Erythroblast (primary cell): Measurements from ENCODE around the gene ACP1.

Experiments
- DNase-seq, 2 experiments: peaks; one replicate each; lab custom pipeline; 2025; lab: John Stamatoyannopoulos, UW
- GATA1 ChIP-seq: IDR thresholded peaks from 2 replicates; pipeline ENCODE4 v1.6.1; 2011; ENCODE audit warnings: low read depth, mild to moderate bottlenecking, control low read depth, low read length, moderate library complexity
- POLR2A ChIP-seq: IDR thresholded peaks from 2 replicates; pipeline ENCODE4 v1.6.1; 2011; ENCODE audit warnings: mild to moderate bottlenecking, low read length

The ACP1 gene

DNA sequence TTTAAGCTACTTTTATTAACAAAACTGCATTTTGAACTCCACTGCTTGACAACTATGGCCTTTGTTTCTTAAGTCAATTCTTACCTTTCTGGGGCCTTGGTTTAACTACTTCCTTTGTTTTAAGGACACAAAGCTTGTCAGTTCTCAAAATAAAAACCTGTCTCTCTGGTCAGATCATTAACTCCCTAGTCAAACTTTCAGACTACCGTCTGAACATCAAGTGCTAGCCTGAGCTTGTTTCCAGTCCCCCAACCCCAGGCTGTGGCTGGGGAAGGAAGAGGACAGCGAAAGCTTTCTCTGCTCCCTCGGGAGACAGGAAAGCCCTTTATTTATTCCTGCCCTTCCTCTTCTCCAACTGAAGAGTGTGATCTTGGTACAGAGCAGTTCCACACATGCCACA, 2.6 kb upstream of the ACP1 start:
- TF ChIP-seq GATA1 (no peak), POLR2A (no peak)
- DNase-seq = no peak

DNA sequence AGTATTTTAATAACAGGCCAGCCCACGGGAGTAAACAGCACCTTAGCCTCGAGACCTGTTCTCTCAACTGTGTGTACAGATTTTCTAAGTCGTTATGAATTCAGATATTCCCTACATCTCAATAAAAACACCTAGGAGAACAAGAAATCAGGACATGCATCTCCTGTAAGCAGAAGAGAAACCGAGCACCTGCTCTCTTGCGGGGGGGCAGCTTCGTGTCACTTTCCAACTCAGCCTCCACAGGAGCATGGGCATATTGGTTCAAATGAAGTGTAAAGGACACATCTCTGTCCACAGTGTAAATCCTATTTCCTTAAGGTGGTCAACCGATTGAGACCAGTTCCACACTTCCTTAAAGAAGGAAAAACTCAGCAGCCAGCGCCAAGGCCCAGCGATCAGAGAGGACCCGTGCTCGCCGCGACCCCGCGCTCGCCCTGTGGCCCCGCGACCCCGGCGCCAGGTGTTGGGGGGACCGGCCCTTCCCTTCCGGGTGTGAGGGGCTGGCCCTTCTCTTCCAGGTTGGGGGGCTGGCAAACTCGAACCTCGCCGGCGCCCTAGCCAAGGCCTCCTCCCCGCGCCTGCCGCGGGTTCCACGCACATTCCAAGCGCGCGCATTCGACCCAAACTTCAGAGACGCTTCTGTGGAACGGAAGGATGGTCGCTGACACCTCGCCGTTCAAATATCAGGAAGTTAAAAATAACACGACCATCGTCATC, 1.6 kb upstream of the ACP1 start:
- TF ChIP-seq POLR2A = no peak
- TF ChIP-seq GATA1 = no peak
- DNase-seq = no peak

DNA sequence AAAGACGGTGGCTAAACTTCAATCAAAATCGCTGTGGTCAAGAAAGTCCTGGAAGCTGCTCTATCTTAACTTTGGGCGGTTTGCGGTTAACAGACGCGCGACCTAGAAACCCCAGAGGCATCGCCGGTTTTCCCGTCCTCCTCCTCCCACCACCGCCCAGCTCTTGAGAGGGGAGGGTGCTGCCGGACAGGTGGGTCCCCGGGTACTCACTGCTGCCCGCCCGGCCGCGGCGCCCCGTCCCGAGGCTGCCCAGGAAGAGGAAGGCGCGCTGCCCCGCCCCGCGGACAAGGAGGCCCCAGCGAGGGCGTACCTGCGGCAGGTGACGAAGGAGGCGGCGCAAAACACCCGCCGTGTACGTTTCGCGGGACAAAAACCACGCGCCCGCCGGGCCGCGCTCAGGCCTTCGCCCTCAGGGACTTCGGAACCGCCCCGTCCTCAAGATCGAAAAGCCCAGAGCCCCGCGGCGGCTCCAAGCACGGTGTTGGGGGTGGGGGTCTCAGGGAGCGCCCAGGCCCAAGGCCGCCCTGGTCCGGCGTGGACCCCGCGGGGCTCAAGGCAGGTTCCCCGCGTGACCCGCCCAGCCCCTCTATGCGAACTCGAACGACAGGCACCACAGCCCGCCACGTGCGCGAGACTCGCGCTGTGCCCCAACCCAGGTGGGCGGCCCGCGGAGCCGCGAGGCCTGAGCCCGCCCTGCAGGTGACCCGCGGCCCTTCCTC, 814 bp upstream of the ACP1 start, which contains the start of gene SH3YL1:
Gene SH3YL1 (minus strand): TSS at position 259 of the 719 bp plus-strand sequence. CDS start 48 bp downstream, at position 211.
- no peak for TF ChIP-seq GATA1
- no peak for TF ChIP-seq POLR2A
- DNase-seq = peak; percentile 59

DNA sequence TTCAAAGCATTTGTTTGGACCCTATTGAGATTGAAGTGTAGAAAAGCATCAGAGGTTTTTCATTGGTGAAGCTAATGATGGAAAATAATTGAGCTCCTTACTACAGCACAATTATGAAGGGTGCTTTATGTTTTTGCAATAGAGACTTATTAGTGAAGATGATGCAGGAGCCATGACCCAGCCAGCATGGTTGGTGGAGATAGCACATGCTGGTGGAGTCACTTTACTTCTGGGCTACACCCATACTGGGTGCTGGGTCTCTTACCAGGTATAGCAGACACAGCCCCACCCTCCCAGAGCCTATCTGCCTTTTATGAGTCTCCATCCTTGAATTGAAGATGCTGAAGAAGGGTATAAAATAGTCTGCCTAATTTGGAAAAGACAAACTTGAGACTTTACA, 3.6 kb downstream of the ACP1 start:
- TF ChIP-seq GATA1 (no peak), POLR2A (no peak)

DNA sequence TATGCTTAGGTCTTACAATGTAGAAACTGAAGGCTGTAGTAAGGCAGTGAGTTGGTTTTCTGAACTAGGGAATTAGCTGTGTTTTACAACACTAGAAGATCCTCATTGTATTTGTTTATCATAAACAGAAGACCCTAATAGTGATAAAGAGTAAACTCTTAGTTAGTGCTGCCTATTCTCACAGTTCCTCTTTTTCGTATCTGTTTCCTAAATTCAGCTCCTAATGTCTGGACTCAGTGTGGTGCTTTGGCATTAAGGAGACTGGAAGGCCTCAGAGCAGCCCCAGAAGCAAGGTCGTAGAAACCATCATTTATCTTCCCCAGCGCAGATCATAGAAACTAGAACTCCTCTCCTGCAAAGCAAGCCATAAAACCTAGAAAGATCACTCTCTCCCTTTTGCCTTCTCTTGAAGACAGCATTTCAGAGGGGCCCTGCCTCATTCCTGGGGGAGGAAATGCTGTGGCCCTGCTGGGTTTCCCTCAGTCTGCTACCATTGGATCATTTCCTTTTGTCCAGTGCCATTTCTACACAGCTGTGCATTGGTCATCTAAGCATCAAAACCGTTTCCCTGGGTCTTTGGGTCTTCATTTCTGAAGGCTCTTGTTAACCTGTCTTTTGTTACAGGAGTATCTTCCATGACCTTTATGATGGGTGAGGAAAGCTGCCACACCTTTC, 4.7 kb downstream of the ACP1 start:
- TF ChIP-seq GATA1 (no peak), POLR2A (no peak)
- DNase-seq = no peak

More for the DNA sequence above, 3.6 kb downstream of the ACP1 start:
- DNase-seq = peak; percentile 81 to 83

DNA sequence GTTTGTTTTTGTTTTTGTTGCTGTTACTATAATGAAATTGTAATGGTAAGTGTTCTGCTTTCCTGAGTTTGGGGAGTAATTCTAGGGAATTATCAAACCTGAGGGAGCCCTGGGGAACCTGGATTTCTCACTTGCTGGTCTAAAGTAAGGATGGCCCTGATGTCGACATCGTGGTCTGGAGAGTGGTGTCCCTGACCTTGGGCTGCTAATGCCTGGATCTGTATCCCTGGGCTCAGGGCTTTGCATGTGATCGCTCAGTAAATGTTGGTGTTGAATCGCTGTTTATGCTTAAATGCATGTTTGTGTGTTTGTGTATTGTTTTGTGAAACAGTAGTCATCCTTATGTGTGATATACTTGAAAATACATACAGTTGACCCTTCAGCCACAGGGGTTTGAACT, 6.1 kb downstream of the ACP1 start:
- TF ChIP-seq POLR2A (no peak), GATA1 (no peak)
- DNase-seq = no peak

DNA sequence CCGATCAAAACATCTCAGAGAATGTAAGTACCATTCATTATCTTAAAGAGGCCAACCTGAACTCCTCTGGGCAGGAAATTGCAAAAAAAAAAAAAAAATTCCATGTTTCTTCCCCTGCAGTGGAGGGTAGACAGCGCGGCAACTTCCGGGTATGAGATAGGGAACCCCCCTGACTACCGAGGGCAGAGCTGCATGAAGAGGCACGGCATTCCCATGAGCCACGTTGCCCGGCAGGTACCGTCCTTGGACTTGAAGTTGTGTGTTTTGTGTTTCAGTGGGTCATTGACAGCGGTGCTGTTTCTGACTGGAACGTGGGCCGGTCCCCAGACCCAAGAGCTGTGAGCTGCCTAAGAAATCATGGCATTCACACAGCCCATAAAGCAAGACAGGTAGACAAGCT, 7.2 kb downstream of the ACP1 start:
- no peak for DNase-seq
- TF ChIP-seq POLR2A (no peak), GATA1 (no peak)

DNA sequence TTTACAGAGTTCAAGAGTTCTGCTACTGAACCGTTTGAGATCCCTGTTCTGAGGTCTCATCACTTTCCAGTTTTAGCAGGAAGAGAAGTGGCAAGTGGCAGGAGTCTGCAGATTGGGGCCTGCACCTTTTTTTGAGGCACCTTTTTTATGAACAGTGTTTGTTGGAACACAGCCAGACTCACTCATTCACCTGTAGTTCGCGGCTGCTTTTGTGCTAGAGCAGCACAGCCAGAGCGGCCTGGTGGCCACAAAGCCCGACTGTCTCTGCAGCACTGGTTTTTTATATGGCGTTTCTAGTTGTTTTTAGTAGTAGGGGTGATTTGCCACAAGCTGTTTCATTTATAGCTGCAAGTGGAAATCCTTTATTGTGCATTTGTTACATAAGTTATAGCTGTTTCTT, 8.6 kb downstream of the ACP1 start:
- no peak for TF ChIP-seq GATA1
- no peak for TF ChIP-seq POLR2A
- no peak for DNase-seq

DNA sequence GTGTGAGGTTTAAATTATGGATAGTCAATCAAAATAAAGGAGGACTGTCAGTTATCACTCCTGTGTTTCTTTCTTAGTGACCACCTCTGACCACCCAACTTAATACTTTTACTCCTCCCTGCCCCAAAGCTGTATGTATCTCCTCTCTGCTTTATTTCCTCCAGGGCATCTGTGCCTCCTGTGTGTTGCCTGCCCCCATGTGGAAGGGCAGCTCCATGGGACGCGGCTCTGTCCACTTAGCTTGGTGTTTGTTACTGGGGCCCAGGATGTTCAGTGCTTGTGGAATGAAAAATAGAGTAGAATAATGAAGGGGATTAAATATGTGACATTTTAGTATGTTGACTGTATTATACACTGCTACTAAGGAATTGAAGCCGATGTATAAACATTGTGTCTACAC, 9.8 kb downstream of the ACP1 start:
- TF ChIP-seq GATA1 (no peak), POLR2A (no peak)

DNA sequence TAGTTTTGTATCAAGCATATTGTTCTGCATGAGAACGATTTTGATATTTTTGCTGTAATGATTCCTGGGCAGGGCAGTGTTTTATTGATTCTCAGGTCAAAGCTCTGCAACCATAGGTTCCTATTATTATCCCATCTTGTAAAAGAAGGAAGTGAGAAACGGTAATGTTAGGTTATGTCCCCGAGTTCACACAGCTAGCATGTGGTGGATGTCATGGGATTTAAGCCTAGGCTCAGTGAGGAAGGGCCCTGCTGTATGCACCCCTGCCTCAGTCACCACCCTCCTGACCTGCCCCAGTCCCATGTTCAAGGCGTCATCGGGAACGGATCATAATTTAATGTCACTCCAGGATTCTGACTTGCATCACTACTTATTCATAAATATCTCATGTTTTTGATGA, 10.7 kb downstream of the ACP1 start:
- TF ChIP-seq GATA1 = no peak
- TF ChIP-seq POLR2A = no peak
- no peak for DNase-seq

More for the DNA sequence above, 9.8 kb downstream of the ACP1 start:
- peak; percentile 21 to 26 for DNase-seq

DNA sequence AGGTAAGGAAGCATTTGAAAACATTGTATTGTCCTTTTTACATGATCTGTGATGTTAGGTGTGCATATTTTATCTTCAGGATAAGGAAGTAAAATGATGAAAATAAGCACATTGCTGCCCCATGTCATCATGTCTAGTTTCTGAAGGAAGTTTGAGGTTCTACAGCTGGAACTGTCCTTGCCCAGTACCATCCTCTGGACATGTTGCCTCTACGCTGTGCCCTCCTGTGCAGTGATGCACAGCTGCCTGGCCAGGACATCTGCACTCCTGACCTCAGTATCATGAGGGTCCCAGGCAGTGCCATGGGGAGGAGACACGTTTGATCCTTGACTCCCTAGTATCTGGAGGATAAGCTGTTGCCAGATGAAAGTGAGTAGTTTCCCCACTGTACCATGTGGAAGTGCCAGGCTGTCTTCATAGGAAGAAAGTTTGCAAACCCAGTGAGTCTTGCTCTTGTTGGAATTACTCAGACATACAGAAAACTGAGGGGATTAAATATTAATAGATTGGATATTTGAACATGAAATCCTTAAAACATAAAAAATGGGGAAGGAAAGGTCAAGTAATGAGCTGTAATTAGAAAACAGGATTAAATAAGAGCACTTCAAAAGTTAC, 13.7 kb downstream of the ACP1 start:
- no peak for DNase-seq
- TF ChIP-seq GATA1 = no peak
- no peak for TF ChIP-seq POLR2A

DNA sequence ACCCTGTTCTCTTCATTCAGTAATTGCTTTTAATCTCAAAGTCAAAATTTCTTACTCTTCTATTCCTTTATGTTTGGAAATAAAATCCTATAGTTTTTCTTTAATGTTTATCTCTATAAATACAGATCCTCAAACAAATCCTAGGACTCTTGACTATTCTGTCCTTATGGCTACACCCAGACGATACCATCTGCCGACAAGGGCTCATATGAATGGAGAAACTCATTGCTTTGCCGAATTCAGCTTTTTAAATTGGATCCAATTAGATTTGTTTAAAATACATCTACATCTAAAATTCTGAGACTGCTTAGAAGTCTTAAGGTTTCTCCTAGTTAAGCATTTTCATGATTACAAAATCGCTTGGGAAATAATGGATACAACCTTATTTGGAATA, 14.2 kb downstream of the ACP1 start:
- DNase-seq = no peak
- TF ChIP-seq GATA1 (no peak), POLR2A (no peak)

DNA sequence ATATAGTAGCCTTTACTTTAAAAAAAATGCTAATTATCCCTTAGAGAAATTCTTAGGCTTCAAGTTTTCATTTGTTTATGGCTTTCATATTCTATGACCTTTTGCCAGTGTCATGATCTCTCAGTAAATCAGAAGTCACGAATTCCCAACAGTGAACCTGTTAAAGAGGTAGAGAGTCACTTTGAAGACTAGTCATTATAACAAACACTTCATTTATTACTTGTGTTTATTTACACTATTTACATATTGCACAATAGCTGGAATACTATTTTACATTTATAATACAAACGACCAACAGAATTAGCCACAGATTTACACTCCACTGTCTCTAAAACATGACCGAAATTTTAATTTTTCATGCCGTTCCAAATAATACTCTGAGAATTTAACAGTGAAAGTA, 14.6 kb downstream of the ACP1 start:
- DNase-seq = no peak
- no peak for TF ChIP-seq GATA1
- no peak for TF ChIP-seq POLR2A
